NB4 (cell line): ENCODE measurements around the gene GALNTL6.

ENCODE experiments used
- DNase-seq: peaks from one replicate; pipeline ENCODE4 v3.0.0; 2010; ENCODE audit warnings: low read depth
- H3K4me3 ChIP-seq: one replicate; pipeline ENCODE4 v1.5.1; 2011; ENCODE audit warnings: mild to moderate bottlenecking, low read depth, low read length, moderate library complexity
- MYC ChIP-seq: IDR thresholded peaks from 2 replicates; pipeline ENCODE4 v1.6.1; 2011; ENCODE audit warnings: low read depth, low read length
- POLR2A ChIP-seq: IDR thresholded peaks from 2 replicates; pipeline ENCODE4 v1.6.1; 2011; ENCODE audit warnings: mild to moderate bottlenecking; ENCODE audit not compliant: insufficient read length; ENCODE audit errors: extremely low read depth
- TF ChIP-seq, protein P1 (sequence below): IDR thresholded peaks from 2 replicates; pipeline ENCODE4 v1.6.1; 2011; ENCODE audit warnings: low read depth, low read length
- TF ChIP-seq, protein P2 (sequence below): IDR thresholded peaks from one replicate; pipeline ENCODE4 v1.5.1; 2012; ENCODE audit warnings: low read depth, low read length

The GALNTL6 gene

DNA sequence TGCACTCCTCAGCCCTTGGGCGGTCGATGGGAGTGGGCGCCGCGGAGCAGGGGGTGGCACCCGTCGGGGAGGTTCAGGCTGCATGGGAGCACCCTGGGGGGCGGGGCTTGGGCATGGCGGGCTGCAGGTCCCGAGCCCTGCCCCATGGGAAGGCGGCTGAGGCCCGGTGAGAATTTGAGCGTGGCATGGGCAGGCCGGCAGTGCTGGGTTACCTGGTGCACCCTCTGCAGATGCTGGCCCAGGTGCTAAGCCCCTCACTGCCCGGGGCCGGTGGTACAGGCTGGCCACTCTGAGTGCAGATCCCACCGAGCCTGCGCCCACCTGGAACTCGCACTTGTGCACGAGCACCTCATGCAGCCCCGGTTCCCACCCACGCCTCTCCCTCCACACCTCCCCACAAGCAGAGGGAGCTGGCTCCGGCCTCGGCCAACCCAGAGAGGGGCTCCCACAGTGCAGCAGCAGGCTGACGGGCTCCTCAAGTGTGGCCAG is 556.3 kb downstream of the GALNTL6 start:
- no peak overlapping the region for H3K4me3 ChIP-seq
- DNase-seq: no peak
- TF ChIP-seq POLR2A: no peak
- TF ChIP-seq, protein P1, sequence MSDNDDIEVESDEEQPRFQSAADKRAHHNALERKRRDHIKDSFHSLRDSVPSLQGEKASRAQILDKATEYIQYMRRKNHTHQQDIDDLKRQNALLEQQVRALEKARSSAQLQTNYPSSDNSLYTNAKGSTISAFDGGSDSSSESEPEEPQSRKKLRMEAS: no peak
- no peak for TF ChIP-seq MYC
- TF ChIP-seq, protein P2, sequence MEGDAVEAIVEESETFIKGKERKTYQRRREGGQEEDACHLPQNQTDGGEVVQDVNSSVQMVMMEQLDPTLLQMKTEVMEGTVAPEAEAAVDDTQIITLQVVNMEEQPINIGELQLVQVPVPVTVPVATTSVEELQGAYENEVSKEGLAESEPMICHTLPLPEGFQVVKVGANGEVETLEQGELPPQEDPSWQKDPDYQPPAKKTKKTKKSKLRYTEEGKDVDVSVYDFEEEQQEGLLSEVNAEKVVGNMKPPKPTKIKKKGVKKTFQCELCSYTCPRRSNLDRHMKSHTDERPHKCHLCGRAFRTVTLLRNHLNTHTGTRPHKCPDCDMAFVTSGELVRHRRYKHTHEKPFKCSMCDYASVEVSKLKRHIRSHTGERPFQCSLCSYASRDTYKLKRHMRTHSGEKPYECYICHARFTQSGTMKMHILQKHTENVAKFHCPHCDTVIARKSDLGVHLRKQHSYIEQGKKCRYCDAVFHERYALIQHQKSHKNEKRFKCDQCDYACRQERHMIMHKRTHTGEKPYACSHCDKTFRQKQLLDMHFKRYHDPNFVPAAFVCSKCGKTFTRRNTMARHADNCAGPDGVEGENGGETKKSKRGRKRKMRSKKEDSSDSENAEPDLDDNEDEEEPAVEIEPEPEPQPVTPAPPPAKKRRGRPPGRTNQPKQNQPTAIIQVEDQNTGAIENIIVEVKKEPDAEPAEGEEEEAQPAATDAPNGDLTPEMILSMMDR: no peak

DNA sequence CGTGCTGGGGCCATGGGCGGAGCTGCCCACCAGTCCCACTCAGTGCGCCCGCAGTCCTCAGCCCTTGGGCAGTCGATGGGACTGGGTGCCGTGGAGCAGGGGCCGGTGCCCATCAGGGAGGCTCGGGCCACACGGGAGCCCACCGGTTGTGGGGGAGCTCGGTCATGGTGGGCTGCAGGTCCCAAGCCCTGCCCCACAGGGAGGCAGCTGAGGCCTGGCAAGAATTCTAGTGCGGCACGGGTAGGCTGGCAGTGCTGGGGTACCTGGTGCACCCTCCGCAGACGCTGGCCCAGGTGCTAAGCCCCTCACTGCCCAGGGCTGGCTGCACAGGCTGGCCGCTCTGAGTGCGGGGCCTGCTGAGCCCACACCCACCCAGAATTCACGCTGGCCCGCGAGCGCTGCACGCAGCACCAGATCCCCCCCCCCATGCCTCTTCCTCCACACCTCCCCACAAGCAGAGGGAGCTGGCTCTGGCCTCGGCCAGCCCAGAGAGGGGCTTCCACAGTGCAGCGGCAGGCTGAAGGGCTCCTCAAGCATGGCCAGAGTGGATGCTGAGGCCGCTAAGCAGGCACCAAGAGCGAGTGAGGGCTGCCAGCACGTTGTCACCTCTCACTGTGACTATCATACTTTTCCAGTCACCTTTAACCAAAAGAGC is 564.4 kb downstream of the GALNTL6 start:
- no peak for TF ChIP-seq POLR2A
- TF ChIP-seq, protein P1: no peak
- no peak for TF ChIP-seq MYC
- TF ChIP-seq, protein P2: no peak

DNA sequence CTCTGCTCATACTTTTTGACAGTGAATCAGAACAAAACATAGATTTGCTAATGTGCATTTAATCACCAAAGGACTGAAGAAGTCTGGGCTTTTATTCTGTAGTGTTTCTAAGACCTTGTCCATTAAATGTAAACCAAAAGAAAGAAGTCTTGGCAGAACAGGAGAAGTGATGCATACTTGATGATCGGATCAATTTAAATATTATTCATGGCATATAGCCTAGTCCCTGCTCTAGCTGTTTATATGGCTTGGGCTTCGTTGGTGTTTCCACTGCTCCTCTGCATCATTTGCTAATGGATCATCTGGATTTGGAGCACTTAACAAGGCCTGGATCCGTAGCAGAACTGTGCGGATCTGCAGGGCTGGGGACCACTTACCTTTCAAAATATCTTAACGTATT is 566.6 kb downstream of the GALNTL6 start:
- no peak overlapping the region for H3K4me3 ChIP-seq
- TF ChIP-seq POLR2A (no peak), MYC (no peak)
- TF ChIP-seq, protein P2: no peak
- TF ChIP-seq, protein P1: no peak
- no peak for DNase-seq

More for the DNA sequence above, 564.4 kb downstream of the GALNTL6 start:
- DNase-seq: no peak
- no peak overlapping the region for H3K4me3 ChIP-seq

DNA sequence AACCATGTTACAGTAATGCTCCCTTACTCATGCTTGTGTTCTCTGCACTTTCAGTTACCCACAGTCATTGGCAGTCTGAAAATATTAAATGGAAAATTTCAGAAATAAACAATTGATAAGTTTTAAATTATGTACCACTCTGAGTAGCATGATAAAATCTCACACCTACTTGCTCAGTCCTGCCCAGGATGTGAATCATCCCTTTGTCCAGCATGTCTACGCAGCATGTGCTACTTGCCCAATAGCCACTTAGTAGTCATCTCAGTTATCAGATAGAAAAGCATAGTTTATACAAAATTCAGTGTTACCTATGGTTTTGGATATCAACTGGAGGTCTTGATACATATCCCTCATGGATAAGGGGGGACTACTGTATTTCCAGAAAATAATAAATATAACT is 577.1 kb downstream of the GALNTL6 start:
- DNase-seq: no peak
- TF ChIP-seq MYC: no peak
- TF ChIP-seq POLR2A: no peak
- TF ChIP-seq, protein P2: no peak
- TF ChIP-seq, protein P1: no peak
- no peak overlapping the region for H3K4me3 ChIP-seq

DNA sequence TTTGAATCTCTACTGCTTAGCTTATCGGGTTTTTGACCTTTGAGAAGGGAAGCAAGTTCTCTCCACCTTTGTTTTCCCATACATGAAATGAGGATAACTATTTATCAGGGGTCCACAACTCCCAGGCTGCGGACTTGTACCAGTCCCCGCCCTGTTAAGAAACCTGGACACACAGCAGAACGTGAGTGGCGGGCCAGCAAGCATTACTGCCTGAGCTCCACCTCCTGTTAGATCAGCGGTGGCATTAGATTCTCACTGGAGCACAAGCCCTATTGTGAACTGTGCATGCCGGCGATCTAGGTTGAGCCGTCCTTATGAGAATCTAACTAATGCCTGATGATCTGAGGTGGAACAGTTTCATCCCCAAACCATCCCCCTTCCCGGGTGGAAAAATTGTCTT is 579.5 kb downstream of the GALNTL6 start:
- TF ChIP-seq POLR2A (no peak), MYC (no peak)
- TF ChIP-seq, protein P2: no peak
- TF ChIP-seq, protein P1: no peak
- DNase-seq: no peak
- H3K4me3 ChIP-seq: no peak overlapping the region

DNA sequence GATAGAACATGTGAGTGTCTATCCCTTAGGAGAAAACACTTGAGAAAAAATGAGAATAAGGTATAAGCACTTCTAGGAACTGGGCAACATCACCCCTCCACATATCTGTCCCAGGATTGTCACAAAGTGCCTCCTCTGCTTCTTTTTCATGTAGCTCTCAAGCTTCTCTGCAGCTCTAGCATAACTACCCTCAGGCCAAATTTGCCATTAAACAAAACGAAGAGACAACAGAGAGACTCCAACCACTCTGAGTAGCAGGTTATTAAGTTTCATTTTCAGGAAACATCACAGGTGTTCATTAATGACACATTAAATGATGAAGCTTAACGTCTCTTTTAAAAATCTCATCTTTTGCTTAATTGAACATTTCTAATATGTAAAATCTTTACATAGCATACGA is 580.0 kb downstream of the GALNTL6 start:
- no peak for DNase-seq
- no peak overlapping the region for H3K4me3 ChIP-seq
- TF ChIP-seq POLR2A (no peak), MYC (no peak)
- TF ChIP-seq, protein P2: no peak
- TF ChIP-seq, protein P1: no peak
